GM18508 (cell line): ENCODE data around the gene CCT3.
"Not testable (repeated sequence)": the region's sequence is repeated elsewhere in the genome, so short reads cannot be mapped to it uniquely, and the experiment has no call there.

Source experiments
- ATAC-seq: cut with Tn5 transposase; IDR thresholded peaks from one replicate; pipeline ENCODE4 v1.9.1; 2021; ENCODE audit warnings: moderate number of reproducible peaks; ENCODE audit not compliant: insufficient read depth, unreplicated experiment

CCT3 gene

GRCh38 chr1:156368889-156369684, 31.0 kb upstream of the CCT3 start, which contains the start of gene RHBG:
TSS of gene RHBG (plus strand) at chr1:156369211. CDS start at chr1:156369250, 39 bp downstream.
- ATAC-seq, result no peak

GRCh38 chr1:156368157-156368658, 30.1 kb upstream of the CCT3 start:
- ATAC-seq, result no peak

- ATAC-seq, result no peak
Observed at GRCh38 chr1:156367383-156368156, 29.5 kb upstream of the CCT3 start.

GRCh38 chr1:156366378-156367166, 28.5 kb upstream of the CCT3 start:
- no peak for ATAC-seq

- no peak for ATAC-seq
Observed at GRCh38 chr1:156365754-156366153, 27.7 kb upstream of the CCT3 start.

GRCh38 chr1:156360534-156360933, 22.4 kb upstream of the CCT3 start:
- no peak for ATAC-seq

- no peak for ATAC-seq
Observed at GRCh38 chr1:156359973-156360372, 21.9 kb upstream of the CCT3 start.

- ATAC-seq, result no peak
Observed at GRCh38 chr1:156359249-156359648, 21.2 kb upstream of the CCT3 start.

- ATAC-seq, result no peak
Observed at GRCh38 chr1:156358641-156359040, 20.5 kb upstream of the CCT3 start.

- ATAC-seq, result no peak
Observed at GRCh38 chr1:156357977-156358376, 19.9 kb upstream of the CCT3 start.

- no peak for ATAC-seq
Observed at GRCh38 chr1:156356875-156357534, 18.9 kb upstream of the CCT3 start.

- no peak for ATAC-seq
Observed at GRCh38 chr1:156356262-156356874, 18.3 kb upstream of the CCT3 start.

- ATAC-seq, result not testable (repeated sequence)
Observed at GRCh38 chr1:156352481-156352880, 14.4 kb upstream of the CCT3 start.

GRCh38 chr1:156347331-156347730, 9.2 kb upstream of the CCT3 start:
- no peak for ATAC-seq

- no peak for ATAC-seq
Observed at GRCh38 chr1:156346636-156347035, 8.5 kb upstream of the CCT3 start.

GRCh38 chr1:156346035-156346434, 7.9 kb upstream of the CCT3 start:
- ATAC-seq, result not testable (repeated sequence)

- no peak for ATAC-seq
Observed at GRCh38 chr1:156344409-156344808, 6.3 kb upstream of the CCT3 start.

- no peak for ATAC-seq
Observed at GRCh38 chr1:156342166-156342955, 4.3 kb upstream of the CCT3 start.

GRCh38 chr1:156337888-156338179, 258 bp downstream of the CCT3 start:
- no peak for ATAC-seq
